Measurements from ENCODE around the gene PARVB. TPM values are rescaled to one million over a fixed set of nuclear protein-coding genes. Genes with fewer than 3 reads are reported as not detected.

PARVB gene
- total and polyA plus RNA-seq, 7 experiments from 2014 or later: 0.18 to 51.2 (median 4.2) TPM

DNA sequence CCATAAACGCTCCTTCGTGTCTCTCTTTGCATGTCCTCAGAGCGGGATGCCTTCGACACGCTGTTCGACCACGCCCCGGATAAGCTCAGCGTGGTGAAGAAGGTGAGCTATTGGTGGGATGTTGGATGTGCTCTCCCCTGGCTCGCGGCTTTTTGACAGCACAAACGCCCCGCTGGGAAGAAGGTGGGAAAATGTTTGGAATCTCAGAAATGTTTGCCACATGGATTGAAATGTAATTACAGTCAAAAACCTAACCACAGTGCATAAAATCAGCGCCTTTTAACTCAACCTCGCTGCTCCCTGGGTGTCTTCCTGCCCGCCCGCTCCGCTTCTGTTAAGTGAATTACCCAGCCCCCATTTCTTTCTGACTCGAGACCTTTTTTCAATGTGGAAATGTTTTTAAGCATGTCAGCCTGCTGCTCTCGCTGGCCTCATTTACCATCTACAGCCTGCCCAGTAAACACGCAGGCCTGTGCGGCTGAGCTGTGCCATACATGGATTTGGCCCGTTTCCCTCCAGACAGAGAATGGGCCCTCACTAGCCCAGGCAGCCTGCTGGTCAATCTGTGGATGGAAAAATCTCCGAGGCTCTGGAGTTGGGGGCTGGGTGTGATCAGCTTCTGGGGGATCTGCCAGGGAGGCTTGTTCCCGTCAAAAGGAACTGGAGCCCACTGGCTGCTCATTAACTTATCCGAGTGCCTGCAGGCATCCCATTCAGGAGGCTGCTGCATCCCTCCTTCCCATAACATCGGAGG lies 123.9 kb downstream of the PARVB start:
- POLR2A ChIA-PET: no interaction called here
- Mint-ChIP-seq H3K27me3 (peaks cover 0 to 4% (median 0%) of the 10 kb centered on the region in 5 donors), H3K4me1 (peaks cover 0 to 2% (median 0%) of the 10 kb centered on the region in 7 donors), H3K9me3 (peaks cover 0 to 3% (median 0%) of the 10 kb centered on the region in 11 donors), H3K27ac (no peak overlapping the region), H3K36me3 (peaks cover 0 to 3% (median 0%) of the 10 kb centered on the region in 5 donors), H3K4me3 (no peak overlapping the region)
- intact Hi-C loops (cut with micrococcal nuclease): no loop called here
- no peak for ATAC-seq
- no peaks in the 10 kb centered on the region for H3K4me1 ChIP-seq (ENCODE audit: control insufficient read depth in 2 of 2, insufficient read depth in 2 of 2, low read length in 2 of 2)
- no peak overlapping the region for H3K4me3 ChIP-seq (ENCODE audit: low read length)
- CTCF ChIA-PET: no interaction called here
- no peak overlapping the region for H3K27ac ChIP-seq (ENCODE audit: low read depth, low read length)
- no peak for DNase-seq
- H3K36me3 ChIP-seq (ENCODE audit: control insufficient read depth in 2 of 3, insufficient read depth in 3 of 3, low read length in 3 of 3): no peaks in the 10 kb centered on the region
- H3K27me3 ChIP-seq (ENCODE audit: control insufficient read depth in 2 of 2, insufficient read depth in 2 of 2, low read length in 2 of 2): no peaks in the 10 kb centered on the region
- H3K9me3 ChIP-seq (ENCODE audit: control insufficient read depth in 2 of 3, low read length in 3 of 3): no peaks in the 10 kb centered on the region

DNA sequence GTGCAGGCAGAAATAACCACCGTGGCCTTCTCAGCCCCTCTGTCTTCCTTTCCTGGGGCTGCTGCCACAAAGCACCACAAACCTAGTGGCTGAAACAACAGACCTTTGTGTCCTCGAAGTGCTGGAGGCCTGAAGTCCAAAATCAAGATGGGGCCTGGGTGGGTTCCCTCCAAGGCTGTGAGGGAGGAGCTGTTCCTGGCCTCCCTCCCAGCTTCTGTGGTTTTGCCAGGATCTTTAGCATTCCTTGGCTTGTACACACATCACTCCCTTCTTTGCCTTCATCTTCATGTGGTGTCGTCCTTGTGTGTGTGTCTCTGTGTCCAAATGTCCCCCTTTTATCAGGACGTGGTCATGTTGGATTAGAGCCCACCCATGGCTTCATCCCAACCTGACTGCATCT lies 127.6 kb downstream of the PARVB start:
- peaks cover 0 to 4% (median 0%) of the 10 kb centered on the region in 7 donors for H3K4me1 Mint-ChIP-seq
- ChIA-PET POLR2A (no interaction called here), CTCF (no interaction called here)
- Histone ChIP-seq H3K4me1 (ENCODE audit: control insufficient read depth in 2 of 2, insufficient read depth in 2 of 2, low read length in 2 of 2) (no peaks in the 10 kb centered on the region), H3K36me3 (ENCODE audit: control insufficient read depth in 2 of 3, insufficient read depth in 3 of 3, low read length in 3 of 3) (no peaks in the 10 kb centered on the region), H3K4me3 (ENCODE audit: low read length) (no peak overlapping the region), H3K9me3 (ENCODE audit: control insufficient read depth in 2 of 3, low read length in 3 of 3) (no peaks in the 10 kb centered on the region), H3K27me3 (ENCODE audit: control insufficient read depth in 2 of 2, insufficient read depth in 2 of 2, low read length in 2 of 2) (no peaks in the 10 kb centered on the region), H3K27ac (ENCODE audit: low read depth, low read length) (no peak overlapping the region)
- ATAC-seq (no peak), DNase-seq (no peak)
- no peak overlapping the region for H3K4me3 Mint-ChIP-seq
- intact Hi-C loops (cut with micrococcal nuclease): no loop called here
- peaks cover 0 to 3% (median 0%) of the 10 kb centered on the region in 5 donors for H3K36me3 Mint-ChIP-seq
- peaks cover 0 to 4% (median 0%) of the 10 kb centered on the region in 5 donors for H3K27me3 Mint-ChIP-seq
- no peak overlapping the region for H3K27ac Mint-ChIP-seq
- H3K9me3 Mint-ChIP-seq: no peaks in the 10 kb centered on the region

DNA sequence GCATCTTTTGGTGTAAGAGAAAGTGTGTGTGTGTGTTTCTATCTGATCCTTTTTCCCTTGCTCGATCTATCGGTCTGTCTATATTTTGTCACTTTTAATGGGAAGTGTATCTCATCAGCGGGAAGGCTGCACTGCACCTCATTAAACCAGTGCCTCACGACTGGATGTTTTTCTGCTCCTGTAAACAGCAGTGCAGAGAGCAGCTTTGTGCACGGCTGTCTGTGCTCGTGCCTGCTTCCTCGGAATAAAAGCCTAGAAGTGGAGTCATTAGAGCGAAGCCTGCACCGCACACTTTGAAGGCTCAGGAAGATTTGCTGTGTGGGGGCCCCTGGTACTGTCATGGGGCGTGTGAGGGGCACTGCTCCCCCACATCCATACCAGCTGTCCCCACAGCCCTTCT lies 129.6 kb downstream of the PARVB start:
- H3K9me3 Mint-ChIP-seq: no peaks in the 10 kb centered on the region
- peaks cover 0 to 4% (median 0%) of the 10 kb centered on the region in 5 donors for H3K27me3 Mint-ChIP-seq
- POLR2A ChIA-PET: no interaction called here
- ATAC-seq (no peak), DNase-seq (no peak)
- Histone ChIP-seq H3K36me3 (ENCODE audit: control insufficient read depth in 2 of 3, insufficient read depth in 3 of 3, low read length in 3 of 3) (no peaks in the 10 kb centered on the region), H3K27me3 (ENCODE audit: control insufficient read depth in 2 of 2, insufficient read depth in 2 of 2, low read length in 2 of 2) (no peaks in the 10 kb centered on the region), H3K27ac (ENCODE audit: low read depth, low read length) (no peak overlapping the region), H3K9me3 (ENCODE audit: control insufficient read depth in 2 of 3, low read length in 3 of 3) (no peaks in the 10 kb centered on the region), H3K4me1 (ENCODE audit: control insufficient read depth in 2 of 2, insufficient read depth in 2 of 2, low read length in 2 of 2) (no peaks in the 10 kb centered on the region), H3K4me3 (ENCODE audit: low read length) (no peak overlapping the region)
- no peak overlapping the region for H3K27ac Mint-ChIP-seq
- intact Hi-C loops (cut with micrococcal nuclease): no loop called here
- H3K4me3 Mint-ChIP-seq: no peak overlapping the region
- peaks cover 0 to 4% (median 0%) of the 10 kb centered on the region in 7 donors for H3K4me1 Mint-ChIP-seq
- peaks cover 0 to 3% (median 0%) of the 10 kb centered on the region in 5 donors for H3K36me3 Mint-ChIP-seq
- CTCF ChIA-PET: no interaction called here

DNA sequence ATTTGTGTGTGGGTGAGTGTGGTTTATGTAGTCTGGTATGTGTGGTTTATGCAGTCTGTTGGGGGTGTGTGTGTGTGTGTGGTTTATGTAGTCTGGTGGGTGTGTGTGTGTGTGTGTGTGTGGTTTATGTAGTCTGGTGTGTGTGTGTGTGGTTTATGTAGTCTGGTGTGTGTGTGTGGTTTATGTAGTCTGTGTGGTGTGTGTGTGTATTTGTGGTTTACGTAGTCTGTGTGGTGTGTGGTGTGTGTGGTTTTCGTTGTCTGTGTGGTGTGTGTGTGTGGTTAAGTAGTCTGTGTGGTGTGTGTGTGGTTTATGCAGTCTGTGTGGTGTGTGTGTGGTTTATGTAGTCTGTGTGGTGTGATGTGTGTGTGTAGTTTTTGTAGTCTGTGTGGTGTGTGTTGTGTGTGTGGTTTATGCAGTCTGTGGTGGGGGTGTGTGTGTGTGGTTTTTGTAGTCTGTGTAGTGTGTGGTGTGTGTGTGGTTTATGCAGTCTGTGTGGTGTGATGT lies 130.4 kb downstream of the PARVB start:
- ATAC-seq: peak; percentile 26
- H3K27me3 ChIP-seq (ENCODE audit: control insufficient read depth in 2 of 2, insufficient read depth in 2 of 2, low read length in 2 of 2): no peaks in the 10 kb centered on the region
- H3K36me3 Mint-ChIP-seq: peaks cover 0 to 3% (median 0%) of the 10 kb centered on the region in 5 donors
- no peak overlapping the region for H3K4me3 Mint-ChIP-seq
- H3K4me3 ChIP-seq (ENCODE audit: low read length): no peak overlapping the region
- POLR2A ChIA-PET: no interaction called here
- H3K9me3 ChIP-seq (ENCODE audit: control insufficient read depth in 2 of 3, low read length in 3 of 3): no peaks in the 10 kb centered on the region
- CTCF ChIA-PET: no interaction called here
- no peaks in the 10 kb centered on the region for H3K9me3 Mint-ChIP-seq
- intact Hi-C loops (cut with micrococcal nuclease): no loop called here
- DNase-seq: no peak
- H3K4me1 ChIP-seq (ENCODE audit: control insufficient read depth in 2 of 2, insufficient read depth in 2 of 2, low read length in 2 of 2): no peaks in the 10 kb centered on the region
- no peaks in the 10 kb centered on the region for H3K36me3 ChIP-seq (ENCODE audit: control insufficient read depth in 2 of 3, insufficient read depth in 3 of 3, low read length in 3 of 3)
- H3K27me3 Mint-ChIP-seq: peaks cover 0 to 4% (median 0%) of the 10 kb centered on the region in 5 donors
- peaks cover 0 to 4% (median 0%) of the 10 kb centered on the region in 7 donors for H3K4me1 Mint-ChIP-seq
- no peak overlapping the region for H3K27ac Mint-ChIP-seq
- no peak overlapping the region for H3K27ac ChIP-seq (ENCODE audit: low read depth, low read length)

DNA sequence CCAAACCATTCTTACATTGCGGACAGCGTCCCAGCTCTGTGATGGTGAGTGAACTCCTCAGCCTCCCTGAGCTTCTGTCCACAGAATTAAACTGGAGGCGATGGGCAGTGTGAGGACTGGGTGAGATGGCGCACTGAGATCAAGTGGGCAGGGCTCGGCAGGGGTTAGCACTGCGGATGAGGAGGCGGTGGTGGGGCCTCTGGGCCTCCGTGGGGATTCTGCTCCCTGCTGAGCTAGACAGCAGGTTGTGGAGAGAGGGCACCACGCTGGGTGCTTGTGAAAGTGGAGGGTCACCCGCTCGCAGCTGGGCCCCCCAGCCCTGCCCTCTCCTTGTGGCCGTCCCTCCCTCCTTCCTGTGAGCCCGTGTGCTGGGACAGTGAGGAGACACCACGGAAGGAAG lies 131.0 kb downstream of the PARVB start:
- ChIA-PET POLR2A (no interaction called here), CTCF (no interaction called here)
- Mint-ChIP-seq H3K4me1 (peaks cover 0 to 4% (median 0%) of the 10 kb centered on the region in 7 donors), H3K36me3 (peaks cover 0 to 3% (median 0%) of the 10 kb centered on the region in 5 donors), H3K9me3 (no peaks in the 10 kb centered on the region), H3K27ac (no peak overlapping the region), H3K27me3 (peaks cover 0 to 4% (median 0%) of the 10 kb centered on the region in 5 donors), H3K4me3 (no peak overlapping the region)
- H3K36me3 ChIP-seq (ENCODE audit: control insufficient read depth in 2 of 3, insufficient read depth in 3 of 3, low read length in 3 of 3): no peaks in the 10 kb centered on the region
- H3K27me3 ChIP-seq (ENCODE audit: control insufficient read depth in 2 of 2, insufficient read depth in 2 of 2, low read length in 2 of 2): no peaks in the 10 kb centered on the region
- DNase-seq: no peak
- no peaks in the 10 kb centered on the region for H3K4me1 ChIP-seq (ENCODE audit: control insufficient read depth in 2 of 2, insufficient read depth in 2 of 2, low read length in 2 of 2)
- ATAC-seq: no peak
- no peaks in the 10 kb centered on the region for H3K9me3 ChIP-seq (ENCODE audit: control insufficient read depth in 2 of 3, low read length in 3 of 3)
- no peak overlapping the region for H3K27ac ChIP-seq (ENCODE audit: low read depth, low read length)
- no peak overlapping the region for H3K4me3 ChIP-seq (ENCODE audit: low read length)
- intact Hi-C loops (cut with micrococcal nuclease): no loop called here

DNA sequence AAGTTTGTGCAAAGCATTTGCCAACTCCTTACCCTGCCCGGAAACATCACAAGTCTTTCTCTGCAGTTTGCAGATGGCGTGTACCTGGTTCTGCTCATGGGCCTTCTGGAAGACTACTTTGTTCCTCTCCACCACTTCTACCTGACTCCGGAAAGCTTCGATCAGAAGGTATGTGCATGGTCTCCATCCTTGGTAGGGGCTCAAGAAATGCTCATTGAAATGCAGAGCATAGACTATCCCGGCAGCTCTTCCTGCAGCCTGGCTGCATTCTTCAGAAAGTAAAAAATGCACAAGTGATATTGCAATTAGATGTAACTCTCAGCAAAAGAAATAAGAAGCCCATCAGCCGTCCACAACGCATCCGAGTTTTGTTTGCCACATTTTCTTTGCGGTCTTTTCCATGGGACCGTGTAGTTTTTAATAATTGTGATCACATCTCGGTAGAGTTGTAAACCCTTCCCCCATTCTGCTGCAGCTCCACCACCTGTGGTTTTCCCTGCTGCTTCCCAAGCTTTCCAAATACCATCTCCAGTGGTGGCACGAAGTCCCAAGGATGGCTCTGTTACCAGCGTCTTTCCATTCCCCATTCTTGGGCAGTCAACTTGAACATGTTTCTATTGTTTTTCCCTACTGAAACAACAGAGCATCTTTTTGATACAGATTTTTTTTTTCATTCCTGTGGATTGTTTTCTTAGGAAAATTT lies 134.0 kb downstream of the PARVB start:
- H3K27ac Mint-ChIP-seq: no peak overlapping the region
- Histone ChIP-seq H3K4me3 (ENCODE audit: low read length) (no peak overlapping the region), H3K4me1 (ENCODE audit: control insufficient read depth in 2 of 2, insufficient read depth in 2 of 2, low read length in 2 of 2) (no peaks in the 10 kb centered on the region), H3K36me3 (ENCODE audit: control insufficient read depth in 2 of 3, insufficient read depth in 3 of 3, low read length in 3 of 3) (no peaks in the 10 kb centered on the region), H3K27me3 (ENCODE audit: control insufficient read depth in 2 of 2, insufficient read depth in 2 of 2, low read length in 2 of 2) (no peaks in the 10 kb centered on the region), H3K9me3 (ENCODE audit: control insufficient read depth in 2 of 3, low read length in 3 of 3) (no peaks in the 10 kb centered on the region), H3K27ac (ENCODE audit: low read depth, low read length) (no peak overlapping the region)
- ChIA-PET POLR2A (no interaction called here), CTCF (no interaction called here)
- H3K9me3 Mint-ChIP-seq: no peaks in the 10 kb centered on the region
- no peak for DNase-seq
- H3K4me3 Mint-ChIP-seq: no peak overlapping the region
- no peak for ATAC-seq
- H3K36me3 Mint-ChIP-seq: peaks cover 0 to 3% (median 0%) of the 10 kb centered on the region in 5 donors
- intact Hi-C loops (cut with micrococcal nuclease): no loop called here
- H3K27me3 Mint-ChIP-seq: no peaks in the 10 kb centered on the region
- H3K4me1 Mint-ChIP-seq: peaks cover 0 to 5% (median 0%) of the 10 kb centered on the region in 7 donors

Data from naive thymus-derived CD4-positive, alpha-beta T cell (primary cell).